Measurements from ENCODE around the gene KCNA3.

KCNA3 gene

GRCh38 chr1:110706621-110707020, 31.9 kb upstream of the KCNA3 start:
- H3K9ac ChIP-seq (ENCODE audit: low read length in 5 of 5) = no peak overlapping the region
- peaks cover 0 to 9% (median 6%) of the 10 kb centered on the region in 5 donors for H3K4me1 ChIP-seq (ENCODE audit: control insufficient read depth in 5 of 5, insufficient read depth in 5 of 5, low read length in 5 of 5)
- H3K36me3 ChIP-seq (ENCODE audit: control insufficient read depth in 5 of 5, insufficient read depth in 5 of 5, low read length in 5 of 5) = no peaks in the 10 kb centered on the region
- H3K9me3 ChIP-seq (ENCODE audit: control insufficient read depth in 5 of 5, low read length in 5 of 5) = no peaks in the 10 kb centered on the region
- no peak overlapping the region for H3K4me3 ChIP-seq (ENCODE audit: low read depth in 1 of 5, low read length in 5 of 5)
- no peak overlapping the region for H3K27ac ChIP-seq (ENCODE audit: low read depth, low read length)
- no peaks in the 10 kb centered on the region for H3K27me3 ChIP-seq (ENCODE audit: control insufficient read depth in 5 of 5, insufficient read depth in 4 of 5, low read length in 5 of 5)

GRCh38 chr1:110702260-110702659, 27.5 kb upstream of the KCNA3 start:
- H3K4me3 ChIP-seq (ENCODE audit: low read depth in 1 of 5, low read length in 5 of 5) = no peak overlapping the region
- H3K36me3 ChIP-seq (ENCODE audit: control insufficient read depth in 5 of 5, insufficient read depth in 5 of 5, low read length in 5 of 5) = no peaks in the 10 kb centered on the region
- no peaks in the 10 kb centered on the region for H3K9me3 ChIP-seq (ENCODE audit: control insufficient read depth in 5 of 5, low read length in 5 of 5)
- H3K4me1 ChIP-seq (ENCODE audit: control insufficient read depth in 5 of 5, insufficient read depth in 5 of 5, low read length in 5 of 5) = no peaks in the 10 kb centered on the region
- no peak overlapping the region for H3K27ac ChIP-seq (ENCODE audit: low read depth, low read length)
- no peaks in the 10 kb centered on the region for H3K27me3 ChIP-seq (ENCODE audit: control insufficient read depth in 5 of 5, insufficient read depth in 4 of 5, low read length in 5 of 5)
- no peak overlapping the region for H3K9ac ChIP-seq (ENCODE audit: low read length in 5 of 5)

- H3K4me3 ChIP-seq (ENCODE audit: low read depth in 1 of 5, low read length in 5 of 5) = no peak overlapping the region
- no peak overlapping the region for H3K27ac ChIP-seq (ENCODE audit: low read depth, low read length)
- peaks cover 0 to 2% (median 0%) of the 10 kb centered on the region in 5 donors for H3K4me1 ChIP-seq (ENCODE audit: control insufficient read depth in 5 of 5, insufficient read depth in 5 of 5, low read length in 5 of 5)
- H3K9ac ChIP-seq (ENCODE audit: low read length in 5 of 5) = no peak overlapping the region
- no peaks in the 10 kb centered on the region for H3K27me3 ChIP-seq (ENCODE audit: control insufficient read depth in 5 of 5, insufficient read depth in 4 of 5, low read length in 5 of 5)
- H3K36me3 ChIP-seq (ENCODE audit: control insufficient read depth in 5 of 5, insufficient read depth in 5 of 5, low read length in 5 of 5) = no peaks in the 10 kb centered on the region
- H3K9me3 ChIP-seq (ENCODE audit: control insufficient read depth in 5 of 5, low read length in 5 of 5) = no peaks in the 10 kb centered on the region
These were observed 26.0 kb upstream of the KCNA3 start for GRCh38 chr1:110700767-110701166.

- Histone ChIP-seq H3K4me1 (ENCODE audit: control insufficient read depth in 5 of 5, insufficient read depth in 5 of 5, low read length in 5 of 5) (peaks cover 0 to 5% (median 2%) of the 10 kb centered on the region in 5 donors), H3K9ac (ENCODE audit: low read length in 5 of 5) (no peak overlapping the region), H3K9me3 (ENCODE audit: control insufficient read depth in 5 of 5, low read length in 5 of 5) (no peaks in the 10 kb centered on the region), H3K27me3 (ENCODE audit: control insufficient read depth in 5 of 5, insufficient read depth in 4 of 5, low read length in 5 of 5) (no peaks in the 10 kb centered on the region), H3K27ac (ENCODE audit: low read depth, low read length) (no peak overlapping the region), H3K36me3 (ENCODE audit: control insufficient read depth in 5 of 5, insufficient read depth in 5 of 5, low read length in 5 of 5) (no peaks in the 10 kb centered on the region), H3K4me3 (ENCODE audit: low read depth in 1 of 5, low read length in 5 of 5) (no peak overlapping the region)
These were observed 22.9 kb upstream of the KCNA3 start for GRCh38 chr1:110697606-110698005.

- no peak overlapping the region for H3K27ac ChIP-seq (ENCODE audit: low read depth, low read length)
- H3K27me3 ChIP-seq (ENCODE audit: control insufficient read depth in 5 of 5, insufficient read depth in 4 of 5, low read length in 5 of 5) = no peaks in the 10 kb centered on the region
- peaks cover 0 to 5% (median 2%) of the 10 kb centered on the region in 5 donors for H3K4me1 ChIP-seq (ENCODE audit: control insufficient read depth in 5 of 5, insufficient read depth in 5 of 5, low read length in 5 of 5)
- H3K9me3 ChIP-seq (ENCODE audit: control insufficient read depth in 5 of 5, low read length in 5 of 5) = no peaks in the 10 kb centered on the region
- no peaks in the 10 kb centered on the region for H3K36me3 ChIP-seq (ENCODE audit: control insufficient read depth in 5 of 5, insufficient read depth in 5 of 5, low read length in 5 of 5)
- no peak overlapping the region for H3K4me3 ChIP-seq (ENCODE audit: low read depth in 1 of 5, low read length in 5 of 5)
- H3K9ac ChIP-seq (ENCODE audit: low read length in 5 of 5) = no peak overlapping the region
These were observed 22.1 kb upstream of the KCNA3 start for GRCh38 chr1:110696818-110697217.

- no peaks in the 10 kb centered on the region for H3K27me3 ChIP-seq (ENCODE audit: control insufficient read depth in 5 of 5, insufficient read depth in 4 of 5, low read length in 5 of 5)
- H3K9me3 ChIP-seq (ENCODE audit: control insufficient read depth in 5 of 5, low read length in 5 of 5) = no peaks in the 10 kb centered on the region
- H3K4me1 ChIP-seq (ENCODE audit: control insufficient read depth in 5 of 5, insufficient read depth in 5 of 5, low read length in 5 of 5) = peaks cover 0 to 10% (median 0%) of the 10 kb centered on the region in 5 donors
- H3K27ac ChIP-seq (ENCODE audit: low read depth, low read length) = no peak overlapping the region
- H3K36me3 ChIP-seq (ENCODE audit: control insufficient read depth in 5 of 5, insufficient read depth in 5 of 5, low read length in 5 of 5) = no peaks in the 10 kb centered on the region
- no peak overlapping the region for H3K4me3 ChIP-seq (ENCODE audit: low read depth in 1 of 5, low read length in 5 of 5)
- no peak overlapping the region for H3K9ac ChIP-seq (ENCODE audit: low read length in 5 of 5)
These were observed 16.1 kb upstream of the KCNA3 start for GRCh38 chr1:110690709-110691365.

GRCh38 chr1:110689868-110690267, 15.1 kb upstream of the KCNA3 start:
- Histone ChIP-seq H3K27me3 (ENCODE audit: control insufficient read depth in 5 of 5, insufficient read depth in 4 of 5, low read length in 5 of 5) (no peaks in the 10 kb centered on the region), H3K9ac (ENCODE audit: low read length in 5 of 5) (no peak overlapping the region), H3K4me1 (ENCODE audit: control insufficient read depth in 5 of 5, insufficient read depth in 5 of 5, low read length in 5 of 5) (peaks cover 0 to 10% (median 0%) of the 10 kb centered on the region in 5 donors), H3K9me3 (ENCODE audit: control insufficient read depth in 5 of 5, low read length in 5 of 5) (no peaks in the 10 kb centered on the region), H3K27ac (ENCODE audit: low read depth, low read length) (no peak overlapping the region), H3K36me3 (ENCODE audit: control insufficient read depth in 5 of 5, insufficient read depth in 5 of 5, low read length in 5 of 5) (no peaks in the 10 kb centered on the region), H3K4me3 (ENCODE audit: low read depth in 1 of 5, low read length in 5 of 5) (no peak overlapping the region)

- H3K9me3 ChIP-seq (ENCODE audit: control insufficient read depth in 5 of 5, low read length in 5 of 5) = no peaks in the 10 kb centered on the region
- H3K27me3 ChIP-seq (ENCODE audit: control insufficient read depth in 5 of 5, insufficient read depth in 4 of 5, low read length in 5 of 5) = no peaks in the 10 kb centered on the region
- H3K36me3 ChIP-seq (ENCODE audit: control insufficient read depth in 5 of 5, insufficient read depth in 5 of 5, low read length in 5 of 5) = no peaks in the 10 kb centered on the region
- H3K4me3 ChIP-seq (ENCODE audit: low read depth in 1 of 5, low read length in 5 of 5) = no peak overlapping the region
- H3K27ac ChIP-seq (ENCODE audit: low read depth, low read length) = no peak overlapping the region
- H3K4me1 ChIP-seq (ENCODE audit: control insufficient read depth in 5 of 5, insufficient read depth in 5 of 5, low read length in 5 of 5) = peaks cover 0 to 10% (median 0%) of the 10 kb centered on the region in 5 donors
- H3K9ac ChIP-seq (ENCODE audit: low read length in 5 of 5) = no peak overlapping the region
These were observed 13.8 kb upstream of the KCNA3 start for GRCh38 chr1:110688514-110688913.

- Histone ChIP-seq H3K4me3 (ENCODE audit: low read depth in 1 of 5, low read length in 5 of 5) (no peak overlapping the region), H3K27ac (ENCODE audit: low read depth, low read length) (no peak overlapping the region), H3K36me3 (ENCODE audit: control insufficient read depth in 5 of 5, insufficient read depth in 5 of 5, low read length in 5 of 5) (no peaks in the 10 kb centered on the region), H3K27me3 (ENCODE audit: control insufficient read depth in 5 of 5, insufficient read depth in 4 of 5, low read length in 5 of 5) (peaks cover 0 to 3% (median 0%) of the 10 kb centered on the region in 5 donors), H3K9ac (ENCODE audit: low read length in 5 of 5) (no peak overlapping the region), H3K9me3 (ENCODE audit: control insufficient read depth in 5 of 5, low read length in 5 of 5) (no peaks in the 10 kb centered on the region), H3K4me1 (ENCODE audit: control insufficient read depth in 5 of 5, insufficient read depth in 5 of 5, low read length in 5 of 5) (peaks cover 0 to 5% (median 0%) of the 10 kb centered on the region in 5 donors)
These were observed 12.5 kb upstream of the KCNA3 start for GRCh38 chr1:110687250-110687649.

- Histone ChIP-seq H3K4me1 (ENCODE audit: control insufficient read depth in 5 of 5, insufficient read depth in 5 of 5, low read length in 5 of 5) (peaks cover 0 to 5% (median 0%) of the 10 kb centered on the region in 5 donors), H3K9ac (ENCODE audit: low read length in 5 of 5) (no peak overlapping the region)
These were observed 11.4 kb upstream of the KCNA3 start for GRCh38 chr1:110686188-110686587.

More at GRCh38 chr1:110686188-110686587, 11.4 kb upstream of the KCNA3 start:
- Histone ChIP-seq H3K36me3 (ENCODE audit: control insufficient read depth in 5 of 5, insufficient read depth in 5 of 5, low read length in 5 of 5) (no peaks in the 10 kb centered on the region), H3K4me3 (ENCODE audit: low read depth in 1 of 5, low read length in 5 of 5) (no peak overlapping the region), H3K9me3 (ENCODE audit: control insufficient read depth in 5 of 5, low read length in 5 of 5) (no peaks in the 10 kb centered on the region), H3K27ac (ENCODE audit: low read depth, low read length) (no peak overlapping the region), H3K27me3 (ENCODE audit: control insufficient read depth in 5 of 5, insufficient read depth in 4 of 5, low read length in 5 of 5) (peaks cover 0 to 3% (median 0%) of the 10 kb centered on the region in 5 donors)
